Suprapubic skin (tissue), 3 donors: ENCODE measurements around the gene RBM28.

Experiments used
- CTCF ChIP-seq, 2 donors: fragments of 200-600 bp in 1 of 2; fragments of 450-650 bp in 1 of 2; sonication (generic) in 1 of 2; IDR thresholded peaks; one replicate each; pipeline ENCODE4 v1.5.1; 2016 to 2019; ENCODE audit warnings: antibody characterized with exemption in 2 of 2, mild to moderate bottlenecking in 1 of 2, moderate library complexity in 1 of 2
- POLR2A ChIP-seq, 2 donors: fragments of 450-650 bp; IDR thresholded peaks; one replicate each; pipeline ENCODE4 v1.6.1; 2017; ENCODE audit warnings: antibody characterized with exemption in 2 of 2, mild to moderate bottlenecking in 2 of 2, moderate library complexity in 2 of 2

- no peak for TF ChIP-seq CTCF (IDR thresholded peaks at IDR 0.05)
- TF ChIP-seq POLR2A (IDR thresholded peaks at IDR 0.05) = no peak
Observed at GRCh38 chr7:128275681-128276080, 68.0 kb downstream of the RBM28 start.
